Mesenchymal stem cell (in vitro differentiated cells and primary cell): ENCODE results near the gene GIMAP8.

Experiments
- DNase-seq: peaks from one replicate; pipeline ENCODE4 v3.0.0-alpha.2; 2013
- H2AFZ ChIP-seq: one replicate; pipeline ENCODE4 v1.6.1; 2013; ENCODE audit warnings: low read depth, mild to moderate bottlenecking, control low read depth, inconsistent platforms, low read length, moderate library complexity
- H2AK5ac ChIP-seq: 2 replicates; pipeline ENCODE4 v1.6.1; 2013; ENCODE audit warnings: low read length, moderate library complexity, mild to moderate bottlenecking, inconsistent platforms; ENCODE audit not compliant: severe bottlenecking
- H2BK120ac ChIP-seq: one replicate; pipeline ENCODE4 v1.6.1; 2013; ENCODE audit warnings: low read depth, mild to moderate bottlenecking, inconsistent platforms, low read length, moderate library complexity
- H2BK12ac ChIP-seq, 2 experiments: one replicate each; pipeline ENCODE4 v1.6.1; 2013; ENCODE audit warnings: inconsistent platforms in 2 of 2, low read length in 2 of 2, mild to moderate bottlenecking in 2 of 2, moderate library complexity in 2 of 2, control low read depth in 1 of 2
- H2BK15ac ChIP-seq: one replicate; pipeline ENCODE4 v1.6.1; 2013; ENCODE audit warnings: mild to moderate bottlenecking, low read depth, inconsistent platforms; ENCODE audit not compliant: poor library complexity, severe bottlenecking
- H2BK5ac ChIP-seq: 2 replicates; pipeline ENCODE4 v1.6.1; 2013; ENCODE audit warnings: low read depth, mild to moderate bottlenecking, low read length, control low read depth, inconsistent platforms; ENCODE audit not compliant: poor library complexity, severe bottlenecking
- H3K14ac ChIP-seq, 2 experiments: one replicate each; pipeline ENCODE4 v1.6.1; 2013; ENCODE audit warnings: inconsistent platforms in 2 of 2, low read length in 2 of 2, control low read depth in 1 of 2, mild to moderate bottlenecking in 1 of 2, moderate library complexity in 1 of 2
- H3K18ac ChIP-seq, 2 experiments: one replicate each; pipeline ENCODE4 v1.6.1; 2013; ENCODE audit warnings: inconsistent platforms in 2 of 2, low read length in 2 of 2, control low read depth in 1 of 2, low read depth in 1 of 2, mild to moderate bottlenecking in 1 of 2
- H3K23ac ChIP-seq, 2 experiments: one replicate each; pipeline ENCODE4 v1.6.1; 2013; ENCODE audit warnings: inconsistent platforms in 2 of 2, low read length in 2 of 2, mild to moderate bottlenecking in 2 of 2, moderate library complexity in 2 of 2, control low read depth in 1 of 2
- H3K27ac ChIP-seq: 2 replicates; pipeline ENCODE4 v1.5.1; 2013; ENCODE audit warnings: mild to moderate bottlenecking, moderate library complexity, low read length, control low read depth, inconsistent platforms; ENCODE audit not compliant: poor library complexity, severe bottlenecking
- H3K27me3 ChIP-seq, 2 experiments: 2 replicates each; pipeline versions ENCODE4 v1.6.1 to v1.7.0; 2013; ENCODE audit warnings: low read length in 2 of 2, mild to moderate bottlenecking in 2 of 2, moderate library complexity in 2 of 2, control low read depth in 1 of 2, inconsistent platforms in 1 of 2; ENCODE audit not compliant: control insufficient read depth in 1 of 2, insufficient read depth in 1 of 2
- H3K36me3 ChIP-seq, 2 experiments: 2 replicates each; pipeline versions ENCODE4 v1.6.1 to v1.7.0; 2013; ENCODE audit warnings: low read length in 2 of 2, control low read depth in 1 of 2, inconsistent platforms in 1 of 2, low read depth in 1 of 2, mild to moderate bottlenecking in 1 of 2; ENCODE audit not compliant: insufficient read depth in 2 of 2, control insufficient read depth in 1 of 2
- H3K4ac ChIP-seq, 2 experiments: one replicate each; pipeline ENCODE4 v1.6.1; 2013; ENCODE audit warnings: inconsistent platforms in 2 of 2, low read length in 2 of 2, mild to moderate bottlenecking in 2 of 2, moderate library complexity in 2 of 2, control low read depth in 1 of 2, low read depth in 1 of 2
- H3K4me1 ChIP-seq: 2 replicates; pipeline ENCODE4 v1.6.1; 2013; ENCODE audit warnings: low read depth, low read length, control low read depth; ENCODE audit not compliant: control insufficient read depth, insufficient read depth
- H3K4me2 ChIP-seq: 2 replicates; pipeline ENCODE4 v1.6.1; 2013; ENCODE audit warnings: low read length, mild to moderate bottlenecking, inconsistent platforms; ENCODE audit not compliant: poor library complexity, severe bottlenecking
- H3K4me3 ChIP-seq, 2 experiments: 2 replicates each; pipeline versions ENCODE4 v1.5.1 to v1.7.0; 2013; ENCODE audit warnings: low read length in 2 of 2, mild to moderate bottlenecking in 2 of 2, control low read depth in 1 of 2, low read depth in 1 of 2; ENCODE audit not compliant: insufficient read depth in 1 of 2
- H3K79me1 ChIP-seq: replicated peaks from 2 replicates; pipeline ENCODE4 v1.6.1; 2013; ENCODE audit warnings: mild to moderate bottlenecking, control low read depth, low read length, inconsistent platforms; ENCODE audit not compliant: poor library complexity, severe bottlenecking
- H3K9ac ChIP-seq: 2 replicates; pipeline ENCODE4 v1.7.0; 2013; ENCODE audit warnings: mild to moderate bottlenecking, low read length, moderate library complexity
- H3K9me3 ChIP-seq: 2 replicates; pipeline ENCODE4 v1.7.0; 2013; ENCODE audit warnings: mild to moderate bottlenecking, low read length; ENCODE audit not compliant: control insufficient read depth
- H4K8ac ChIP-seq: one replicate; pipeline ENCODE4 v1.6.1; 2013; ENCODE audit warnings: inconsistent platforms, mild to moderate bottlenecking, low read length, moderate library complexity
- H4K91ac ChIP-seq: one replicate; pipeline ENCODE4 v1.6.1; 2013; ENCODE audit warnings: mild to moderate bottlenecking, low read length, inconsistent platforms
- WGBS: methylation state at CpG from one replicate; pipeline ENCODE4 v1.1.7; 2013; ENCODE audit warnings: mixed read lengths; 5-methylcytosine and 5-hydroxymethylcytosine counted together

GIMAP8 gene

DNA sequence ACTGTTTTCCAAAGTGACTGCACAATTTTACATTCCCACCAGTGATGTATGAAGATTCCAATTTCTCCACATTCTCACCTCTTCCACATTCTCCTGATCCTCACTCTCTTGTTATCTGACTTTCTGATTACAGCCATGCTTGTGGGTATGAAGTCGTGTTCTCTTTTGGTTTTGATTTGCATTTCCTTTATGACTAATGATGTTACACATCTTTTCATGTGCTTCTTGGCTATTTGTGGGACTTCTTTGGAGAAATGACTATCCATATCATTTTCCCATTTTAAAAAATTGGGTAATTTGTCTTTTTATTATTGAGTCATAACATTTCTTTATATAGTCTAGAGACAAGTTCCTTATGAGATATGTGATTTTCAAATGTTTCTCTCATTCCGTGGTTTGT is 10.5 kb upstream of the GIMAP8 start:
- H3K4ac ChIP-seq, result no peak overlapping the region
- no peak overlapping the region for H2BK120ac ChIP-seq
- no peak overlapping the region for H3K4me2 ChIP-seq
- no peak overlapping the region for H3K27ac ChIP-seq
- H2AFZ ChIP-seq, result no peak overlapping the region
- no peak overlapping the region for H3K18ac ChIP-seq
- H2BK5ac ChIP-seq, result no peak overlapping the region
- H2BK12ac ChIP-seq, result no peak overlapping the region
- no peak overlapping the region for H2AK5ac ChIP-seq
- no peak overlapping the region for H4K8ac ChIP-seq
- no peaks in the 10 kb centered on the region for H3K4me1 ChIP-seq
- H3K27me3 ChIP-seq, result peaks cover 0 to 4% of the 10 kb centered on the region in 2 experiments
- no peak overlapping the region for H3K23ac ChIP-seq
- no peak overlapping the region for H3K14ac ChIP-seq
- no peaks in the 10 kb centered on the region for H3K79me1 ChIP-seq
- H3K4me3 ChIP-seq, result no peak overlapping the region
- H2BK15ac ChIP-seq, result no peak overlapping the region
- H3K36me3 ChIP-seq, result no peaks in the 10 kb centered on the region
- peaks cover 19% of the 10 kb centered on the region for H3K9me3 ChIP-seq
- no CpG with 5 or more reads among the region's 2 CpGs for WGBS
- DNase-seq, result no peak
- no peak overlapping the region for H4K91ac ChIP-seq
- no peak overlapping the region for H3K9ac ChIP-seq

DNA sequence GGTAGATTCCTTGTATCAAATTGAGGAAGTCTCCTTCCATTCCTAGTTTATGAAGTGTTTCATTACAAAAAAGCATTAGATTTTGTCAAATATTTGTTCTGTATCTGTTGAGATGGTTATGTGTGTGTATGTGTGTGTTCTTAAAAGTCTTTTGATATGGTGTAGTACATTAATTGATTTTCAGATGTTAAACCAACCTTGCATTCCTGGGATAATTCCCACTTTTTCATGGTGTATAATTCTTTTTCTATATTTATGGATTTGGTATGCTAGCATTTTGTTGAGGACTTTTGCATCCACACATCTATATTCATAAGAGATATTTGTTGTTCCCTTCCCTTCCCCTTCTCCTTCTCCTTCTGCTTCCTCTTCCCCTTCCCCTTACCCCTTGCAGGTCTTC is 8.9 kb upstream of the GIMAP8 start:
- H3K27me3 ChIP-seq, result peaks cover 0 to 4% of the 10 kb centered on the region in 2 experiments
- H3K4me1 ChIP-seq, result no peaks in the 10 kb centered on the region
- H3K27ac ChIP-seq, result no peak overlapping the region
- no peak overlapping the region for H2AFZ ChIP-seq
- no peak overlapping the region for H4K8ac ChIP-seq
- no peak overlapping the region for H4K91ac ChIP-seq
- H3K23ac ChIP-seq, result no peak overlapping the region
- no peak overlapping the region for H2BK5ac ChIP-seq
- H2BK12ac ChIP-seq, result no peak overlapping the region
- no peak overlapping the region for H2BK120ac ChIP-seq
- H2BK15ac ChIP-seq, result no peak overlapping the region
- no peak overlapping the region for H2AK5ac ChIP-seq
- no peak overlapping the region for H3K4me3 ChIP-seq
- H3K4me2 ChIP-seq, result no peak overlapping the region
- no peak overlapping the region for H3K18ac ChIP-seq
- H3K9me3 ChIP-seq, result peaks cover 19% of the 10 kb centered on the region
- H3K14ac ChIP-seq, result no peak overlapping the region
- H3K79me1 ChIP-seq, result no peaks in the 10 kb centered on the region
- no peaks in the 10 kb centered on the region for H3K36me3 ChIP-seq
- no peak overlapping the region for H3K4ac ChIP-seq
- no peak overlapping the region for H3K9ac ChIP-seq
- DNase-seq, result no peak

DNA sequence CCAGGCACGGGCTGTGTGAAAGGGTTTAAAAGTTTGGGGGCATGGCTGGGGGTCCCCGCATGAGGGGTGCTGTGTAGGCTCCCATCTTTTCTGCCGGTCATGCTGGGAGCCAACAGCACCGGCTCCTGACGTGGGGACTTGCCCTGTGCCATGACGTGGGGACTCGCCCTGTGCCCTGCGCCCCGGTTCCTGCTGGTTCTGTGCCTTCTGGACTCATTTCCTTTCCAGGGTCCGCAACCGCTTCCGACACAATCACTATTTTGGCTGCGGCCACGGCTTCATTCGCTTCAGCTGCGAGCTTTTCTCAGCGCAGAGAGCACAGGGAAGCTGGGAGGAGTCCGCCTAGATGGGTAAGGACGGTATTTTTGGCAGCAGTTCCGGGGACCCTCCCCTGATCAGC is 7.6 kb upstream of the GIMAP8 start:
- Histone ChIP-seq H3K4ac (no peak overlapping the region), H3K14ac (no peak overlapping the region), H3K79me1 (no peaks in the 10 kb centered on the region), H3K18ac (no peak overlapping the region), H4K91ac (no peak overlapping the region), H2AK5ac (no peak overlapping the region), H2AFZ (no peak overlapping the region), H2BK12ac (no peak overlapping the region), H3K27me3 (peaks cover 0 to 4% of the 10 kb centered on the region in 2 experiments), H3K23ac (no peak overlapping the region), H3K4me2 (no peak overlapping the region), H3K27ac (no peak overlapping the region), H2BK5ac (no peak overlapping the region), H3K4me1 (peaks cover 2% of the 10 kb centered on the region), H2BK120ac (no peak overlapping the region), H4K8ac (no peak overlapping the region), H3K36me3 (no peaks in the 10 kb centered on the region), H2BK15ac (no peak overlapping the region), H3K9ac (no peak overlapping the region), H3K4me3 (no peak overlapping the region), H3K9me3 (peaks cover 19% of the 10 kb centered on the region)
- 93% methylated on average over 20 of the region's 20 CpGs for WGBS
- DNase-seq, result no peak

DNA sequence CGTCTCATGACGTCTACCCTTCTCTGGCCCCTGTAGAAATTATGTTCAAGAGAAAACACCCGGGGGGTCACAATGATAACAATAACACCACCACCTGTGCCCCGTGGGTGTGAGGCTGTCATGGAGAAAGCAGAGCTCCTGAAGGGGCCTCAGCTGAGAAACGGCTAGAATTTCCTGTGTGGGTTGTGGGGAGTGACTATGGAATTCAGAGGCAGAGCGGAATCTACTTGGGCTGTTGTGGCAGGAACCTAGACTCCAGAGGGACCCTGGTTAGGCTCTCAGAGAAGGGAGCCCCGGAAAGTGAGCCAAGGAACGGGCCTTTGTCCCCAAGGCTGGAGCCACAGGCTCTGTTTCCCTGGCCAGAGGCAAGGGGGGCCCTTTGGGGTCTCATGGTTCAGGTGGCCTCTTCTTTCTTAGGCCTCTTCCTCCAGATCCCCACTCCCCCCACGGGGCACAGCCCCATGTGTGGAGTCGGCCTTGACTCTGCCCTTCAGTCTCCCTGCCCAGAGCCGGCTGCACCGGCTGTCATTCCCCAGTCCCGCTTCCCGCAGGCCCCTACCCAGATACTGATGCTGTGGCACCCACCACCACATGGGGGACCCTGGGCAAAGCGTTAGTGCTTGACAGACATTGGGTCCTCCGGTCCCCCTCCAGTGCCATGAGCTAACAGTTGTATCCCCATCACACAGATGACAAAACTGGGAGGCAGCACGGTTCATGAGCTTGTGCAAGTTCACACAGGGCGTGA is 6.5 kb upstream of the GIMAP8 start:
- Histone ChIP-seq H4K91ac (no peak overlapping the region), H4K8ac (no peak overlapping the region), H3K79me1 (no peaks in the 10 kb centered on the region), H2AK5ac (no peak overlapping the region), H3K27me3 (peaks cover under 1 to 6% of the 10 kb centered on the region in 2 experiments), H3K9ac (no peak overlapping the region), H2AFZ (no peak overlapping the region), H3K4me1 (peaks cover 2% of the 10 kb centered on the region), H3K18ac (no peak overlapping the region), H2BK12ac (no peak overlapping the region), H3K4ac (no peak overlapping the region), H3K14ac (no peak overlapping the region), H3K27ac (no peak overlapping the region), H2BK5ac (no peak overlapping the region), H3K23ac (no peak overlapping the region), H3K9me3 (peaks cover 19% of the 10 kb centered on the region), H3K4me3 (no peak overlapping the region), H3K36me3 (no peaks in the 10 kb centered on the region), H3K4me2 (no peak overlapping the region), H2BK15ac (no peak overlapping the region), H2BK120ac (no peak overlapping the region)
- no peak for DNase-seq
- WGBS, result 85% methylated on average over 18 of the region's 18 CpGs
